ENCODE data around the gene NAV2. TPM values are rescaled to one million over a fixed set of nuclear protein-coding genes. Genes with fewer than 3 reads are reported as not detected.
A peak's percentile ranks its signal among the peaks of the same experiment; 100 is the strongest.

NAV2 gene
- total RNA-seq, 1 donor from 2014 or later: 9.6 TPM

- Mint-ChIP-seq H3K36me3 (no peaks in the 10 kb centered on the region), H3K4me1 (peaks cover 20% of the 10 kb centered on the region), H3K9me3 (no peaks in the 10 kb centered on the region), H3K27ac (peak overlapping the region; percentile 31), H3K4me3 (no peak overlapping the region), H3K27me3 (ENCODE audit: insufficient read depth, low read depth) (peaks cover 12% of the 10 kb centered on the region)
- Histone ChIP-seq H3K4me2 (no peak overlapping the region), H3K4me1 (peaks cover 4% of the 10 kb centered on the region), H3K27me3 (no peaks in the 10 kb centered on the region), H3K9me3 (ENCODE audit: low read depth) (no peaks in the 10 kb centered on the region), H4K20me1 (ENCODE audit: low read depth) (no peaks in the 10 kb centered on the region), H3K27ac (no peak overlapping the region), H3K36me3 (no peaks in the 10 kb centered on the region), H3K79me2 (ENCODE audit: low read depth) (no peaks in the 10 kb centered on the region), H3K9ac (no peak overlapping the region), H2AFZ (replicated peaks) (no peak overlapping the region), H3K4me3 (no peak overlapping the region), H3F3A (ENCODE audit: low read depth) (no peaks in the 10 kb centered on the region)
- no peak for DNase-seq (ENCODE audit: low spot score)
- TF ChIP-seq EZH2phosphoT487 (IDR thresholded peaks at IDR 0.05) (no peak), EZH2 (IDR thresholded peaks at IDR 0.05) (no peak), CTCF (IDR thresholded peaks at IDR 0.05) (no peak)
Measured at GRCh38 chr11:19689281-19690000, 23.2 kb upstream of the NAV2 start.

- Histone ChIP-seq H3K27me3 (no peaks in the 10 kb centered on the region), H3K36me3 (no peaks in the 10 kb centered on the region)
- no peak overlapping the region for H3K4me3 Mint-ChIP-seq
Measured at GRCh38 chr11:19690885-19691284, 21.8 kb upstream of the NAV2 start.

GRCh38 chr11:19691815-19692500 lies 20.7 kb upstream of the NAV2 start:
- Histone ChIP-seq H4K20me1 (ENCODE audit: low read depth) (no peaks in the 10 kb centered on the region), H3F3A (ENCODE audit: low read depth) (no peaks in the 10 kb centered on the region), H3K9me3 (ENCODE audit: low read depth) (no peaks in the 10 kb centered on the region), H3K79me2 (ENCODE audit: low read depth) (no peaks in the 10 kb centered on the region), H3K27me3 (no peaks in the 10 kb centered on the region), H3K4me3 (no peak overlapping the region), H3K4me1 (no peaks in the 10 kb centered on the region), H3K9ac (no peak overlapping the region), H3K27ac (no peak overlapping the region), H2AFZ (replicated peaks) (no peak overlapping the region), H3K36me3 (no peaks in the 10 kb centered on the region), H3K4me2 (no peak overlapping the region)
- H3K27me3 Mint-ChIP-seq (ENCODE audit: insufficient read depth, low read depth): peaks cover 16% of the 10 kb centered on the region
- DNase-seq (ENCODE audit: low spot score): no peak
- peaks cover 3% of the 10 kb centered on the region for H3K9me3 Mint-ChIP-seq
- H3K36me3 Mint-ChIP-seq: no peaks in the 10 kb centered on the region
- TF ChIP-seq CTCF (IDR thresholded peaks at IDR 0.05) (no peak), EZH2phosphoT487 (IDR thresholded peaks at IDR 0.05) (no peak), EZH2 (IDR thresholded peaks at IDR 0.05) (no peak)
- H3K4me3 Mint-ChIP-seq: no peak overlapping the region
- no peak overlapping the region for H3K27ac Mint-ChIP-seq
- peaks cover 24% of the 10 kb centered on the region for H3K4me1 Mint-ChIP-seq

More at GRCh38 chr11:19690885-19691284, 21.8 kb upstream of the NAV2 start:
- Histone ChIP-seq H4K20me1 (ENCODE audit: low read depth) (no peaks in the 10 kb centered on the region), H3F3A (ENCODE audit: low read depth) (no peaks in the 10 kb centered on the region), H3K4me2 (no peak overlapping the region), H3K79me2 (ENCODE audit: low read depth) (no peaks in the 10 kb centered on the region), H3K9ac (no peak overlapping the region), H3K27ac (no peak overlapping the region), H3K9me3 (ENCODE audit: low read depth) (no peaks in the 10 kb centered on the region), H2AFZ (replicated peaks) (no peak overlapping the region), H3K4me3 (no peak overlapping the region), H3K4me1 (peaks cover 4% of the 10 kb centered on the region)
- TF ChIP-seq EZH2 (IDR thresholded peaks at IDR 0.05) (no peak), CTCF (IDR thresholded peaks at IDR 0.05) (no peak), EZH2phosphoT487 (IDR thresholded peaks at IDR 0.05) (no peak)
- no peak for DNase-seq (ENCODE audit: low spot score)
- Mint-ChIP-seq H3K27ac (no peak overlapping the region), H3K9me3 (no peaks in the 10 kb centered on the region), H3K4me1 (peaks cover 21% of the 10 kb centered on the region), H3K36me3 (no peaks in the 10 kb centered on the region), H3K27me3 (ENCODE audit: insufficient read depth, low read depth) (peaks cover 12% of the 10 kb centered on the region)

Data from neural progenitor cell (in vitro differentiated cells).